HEK293 (cell line): ENCODE measurements around the gene NPAT.
"Not testable (repeated sequence)": the region's sequence is repeated elsewhere in the genome, so short reads cannot be mapped to it uniquely, and the experiment has no call there.

Experiments
- CTCF ChIA-PET: fragments of 350-600 bp; formaldehyde crosslinking; extraction: SDS; loops from one replicate; lab custom pipeline; 2021; ENCODE audit warnings: antibody characterized with exemption; lab: Yijun Ruan, JAX
- POLR2A ChIA-PET: fragments of 300-600 bp; formaldehyde crosslinking; extraction: SDS; loops from one replicate; lab custom pipeline; 2020; ENCODE audit warnings: antibody characterized with exemption, inconsistent platforms; lab: Yijun Ruan, JAX
- H3K27ac ChIP-seq: fragments of 200-500 bp; sonication (Bioruptor generic); 2 replicates; pipeline ENCODE4 v1.5.1; 2014; ENCODE audit warnings: low read depth, low read length, control low read depth, inconsistent platforms; ENCODE audit errors: extremely low read depth
- H3K36me3 ChIP-seq, 2 experiments: fragments of 200-500 bp in 1 of 2; sonication (Bioruptor generic) in 1 of 2; 1 replicate in 1 of 2; 2 replicates in 1 of 2; pipeline ENCODE4 v1.5.1; 2014 to 2017; ENCODE audit warnings: inconsistent platforms in 2 of 2, low read length in 2 of 2; ENCODE audit not compliant: control insufficient read depth in 2 of 2, insufficient read depth in 1 of 2
- H3K4me1 ChIP-seq: fragments of 200-500 bp; sonication (Bioruptor generic); 2 replicates; pipeline ENCODE4 v1.5.1; 2014; ENCODE audit warnings: mild to moderate bottlenecking, low read length, inconsistent platforms; ENCODE audit not compliant: control insufficient read depth, insufficient read depth
- H3K4me3 ChIP-seq: 2 replicates; pipeline ENCODE4 v1.5.1; 2011; ENCODE audit warnings: low read depth, mild to moderate bottlenecking, control low read depth, low read length, moderate library complexity
- H3K9me3 ChIP-seq: fragments of 200-500 bp; sonication (Bioruptor generic); 2 replicates; pipeline ENCODE4 v1.5.1; 2014; ENCODE audit warnings: low read depth, low read length, inconsistent platforms; ENCODE audit not compliant: control insufficient read depth, insufficient read depth
- BCL11A ChIP-seq: fragments of 450-650 bp; formaldehyde crosslinking; IDR thresholded peaks from 2 replicates; pipeline ENCODE4 v1.5.1; 2016; ENCODE audit warnings: low read depth, missing biosample characterization, missing genetic modification characterization
- KLF7 ChIP-seq: fragments of 450-650 bp; formaldehyde crosslinking; IDR thresholded peaks from 2 replicates; pipeline ENCODE4 v1.5.1; 2016; ENCODE audit warnings: missing biosample characterization, missing genetic modification characterization, borderline replicate concordance
- ZNF132 ChIP-seq: fragments of 450-650 bp; formaldehyde crosslinking; IDR thresholded peaks from 2 replicates; pipeline ENCODE4 v1.5.1; 2017; ENCODE audit warnings: missing biosample characterization, missing genetic modification characterization, borderline replicate concordance
- ZNF2 ChIP-seq: fragments of 450-650 bp; formaldehyde crosslinking; IDR thresholded peaks from 2 replicates; pipeline ENCODE4 v1.5.1; 2016; ENCODE audit warnings: missing biosample characterization, missing genetic modification characterization
- ZNF654 ChIP-seq: fragments of 450-650 bp; formaldehyde crosslinking; IDR thresholded peaks from 2 replicates; pipeline ENCODE4 v1.5.1; 2016; ENCODE audit warnings: low read depth, missing biosample characterization, missing genetic modification characterization
- ZNF837 ChIP-seq: fragments of 450-650 bp; formaldehyde crosslinking; IDR thresholded peaks from 2 replicates; pipeline ENCODE4 v1.5.1; 2016; ENCODE audit warnings: missing biosample characterization, missing genetic modification characterization
- ZNF843 ChIP-seq: fragments of 450-650 bp; formaldehyde crosslinking; IDR thresholded peaks from 2 replicates; pipeline ENCODE4 v1.5.1; 2016; ENCODE audit warnings: missing biosample characterization, missing genetic modification characterization
- TF ChIP-seq, protein P1 (sequence below): fragments of 450-650 bp; formaldehyde crosslinking; IDR thresholded peaks from 2 replicates; pipeline ENCODE4 v1.5.1; 2016; ENCODE audit warnings: missing biosample characterization, missing genetic modification characterization
- TF ChIP-seq, protein P2 (sequence below): fragments of 450-650 bp; formaldehyde crosslinking; IDR thresholded peaks from 2 replicates; pipeline ENCODE4 v1.5.1; 2016; ENCODE audit warnings: missing biosample characterization, missing genetic modification characterization
- TF ChIP-seq, protein P3 (sequence below): fragments of 450-650 bp; formaldehyde crosslinking; IDR thresholded peaks from 2 replicates; pipeline ENCODE4 v1.5.1; 2017; ENCODE audit warnings: missing biosample characterization, missing genetic modification characterization
- TF ChIP-seq, protein P4 (sequence below): fragments of 450-650 bp; formaldehyde crosslinking; IDR thresholded peaks from 2 replicates; pipeline ENCODE4 v1.5.1; 2016; ENCODE audit warnings: missing biosample characterization, missing genetic modification characterization
- TF ChIP-seq, protein P5 (sequence below): fragments of 450-650 bp; formaldehyde crosslinking; IDR thresholded peaks from 2 replicates; pipeline ENCODE4 v1.5.1; 2016; ENCODE audit warnings: missing biosample characterization, missing genetic modification characterization

NPAT gene

DNA sequence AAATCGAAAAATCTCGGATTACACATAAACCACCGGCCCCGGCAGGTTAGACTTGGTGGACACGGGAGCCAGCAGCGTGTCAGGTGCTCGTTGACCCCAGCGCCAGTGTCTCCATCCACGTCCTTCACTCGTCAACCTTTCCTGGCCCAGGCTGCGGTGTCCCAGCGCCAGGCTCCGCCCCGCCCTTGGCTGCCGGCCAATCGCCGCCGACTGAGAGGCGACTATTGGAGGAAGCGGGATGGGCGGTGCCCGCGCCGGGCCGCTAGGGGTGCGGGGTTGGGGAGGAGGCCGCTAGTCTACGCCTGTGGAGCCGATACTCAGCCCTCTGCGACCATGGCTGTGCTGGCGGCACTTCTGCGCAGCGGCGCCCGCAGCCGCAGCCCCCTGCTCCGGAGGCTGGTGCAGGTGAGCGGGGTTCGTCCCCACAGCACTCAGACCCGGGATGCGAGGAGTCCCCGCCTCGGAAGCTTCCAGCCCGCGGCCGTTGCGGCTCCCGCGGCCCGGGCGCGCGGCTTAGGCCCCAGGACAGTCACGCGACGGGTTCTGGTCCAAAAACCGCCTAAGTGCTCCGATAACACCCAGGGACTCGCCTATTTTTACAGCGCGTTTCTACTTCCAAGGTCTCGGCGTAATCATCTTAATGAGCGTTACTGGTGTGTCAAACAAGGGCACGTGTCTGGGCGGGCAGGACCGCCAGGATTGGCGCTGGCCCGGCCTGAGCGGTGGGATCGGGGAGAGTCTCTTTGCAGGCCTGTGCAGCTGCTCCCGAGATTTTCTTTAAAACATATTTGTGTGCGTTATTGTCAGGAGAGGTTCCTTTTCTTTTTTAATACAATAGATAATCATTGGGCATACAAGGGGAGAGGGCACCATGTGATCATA is 100.9 kb downstream of the NPAT start, which contains the start of gene ACAT1 (continued):
- TF ChIP-seq BCL11A (peak; percentile 13; the same call in 1 of the 2 replicates), KLF7 (tag by site-specific recombination) (peak; percentile 58; the same call in 1 of the 2 replicates), ZNF132 (tag by site-specific recombination) (no peak), ZNF843 (tag by site-specific recombination) (peak; percentile 50), ZNF2 (peak; percentile 68)
- TF ChIP-seq, protein P1, sequence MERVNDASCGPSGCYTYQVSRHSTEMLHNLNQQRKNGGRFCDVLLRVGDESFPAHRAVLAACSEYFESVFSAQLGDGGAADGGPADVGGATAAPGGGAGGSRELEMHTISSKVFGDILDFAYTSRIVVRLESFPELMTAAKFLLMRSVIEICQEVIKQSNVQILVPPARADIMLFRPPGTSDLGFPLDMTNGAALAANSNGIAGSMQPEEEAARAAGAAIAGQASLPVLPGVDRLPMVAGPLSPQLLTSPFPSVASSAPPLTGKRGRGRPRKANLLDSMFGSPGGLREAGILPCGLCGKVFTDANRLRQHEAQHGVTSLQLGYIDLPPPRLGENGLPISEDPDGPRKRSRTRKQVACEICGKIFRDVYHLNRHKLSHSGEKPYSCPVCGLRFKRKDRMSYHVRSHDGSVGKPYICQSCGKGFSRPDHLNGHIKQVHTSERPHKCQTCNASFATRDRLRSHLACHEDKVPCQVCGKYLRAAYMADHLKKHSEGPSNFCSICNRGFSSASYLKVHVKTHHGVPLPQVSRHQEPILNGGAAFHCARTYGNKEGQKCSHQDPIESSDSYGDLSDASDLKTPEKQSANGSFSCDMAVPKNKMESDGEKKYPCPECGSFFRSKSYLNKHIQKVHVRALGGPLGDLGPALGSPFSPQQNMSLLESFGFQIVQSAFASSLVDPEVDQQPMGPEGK (tag by site-specific recombination): peak; percentile 64
- TF ChIP-seq, protein P2, sequence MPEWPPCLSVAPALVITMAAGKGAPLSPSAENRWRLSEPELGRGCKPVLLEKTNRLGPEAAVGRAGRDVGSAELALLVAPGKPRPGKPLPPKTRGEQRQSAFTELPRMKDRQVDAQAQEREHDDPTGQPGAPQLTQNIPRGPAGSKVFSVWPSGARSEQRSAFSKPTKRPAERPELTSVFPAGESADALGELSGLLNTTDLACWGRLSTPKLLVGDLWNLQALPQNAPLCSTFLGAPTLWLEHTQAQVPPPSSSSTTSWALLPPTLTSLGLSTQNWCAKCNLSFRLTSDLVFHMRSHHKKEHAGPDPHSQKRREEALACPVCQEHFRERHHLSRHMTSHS (tag by site-specific recombination): no peak
- TF ChIP-seq, protein P3, sequence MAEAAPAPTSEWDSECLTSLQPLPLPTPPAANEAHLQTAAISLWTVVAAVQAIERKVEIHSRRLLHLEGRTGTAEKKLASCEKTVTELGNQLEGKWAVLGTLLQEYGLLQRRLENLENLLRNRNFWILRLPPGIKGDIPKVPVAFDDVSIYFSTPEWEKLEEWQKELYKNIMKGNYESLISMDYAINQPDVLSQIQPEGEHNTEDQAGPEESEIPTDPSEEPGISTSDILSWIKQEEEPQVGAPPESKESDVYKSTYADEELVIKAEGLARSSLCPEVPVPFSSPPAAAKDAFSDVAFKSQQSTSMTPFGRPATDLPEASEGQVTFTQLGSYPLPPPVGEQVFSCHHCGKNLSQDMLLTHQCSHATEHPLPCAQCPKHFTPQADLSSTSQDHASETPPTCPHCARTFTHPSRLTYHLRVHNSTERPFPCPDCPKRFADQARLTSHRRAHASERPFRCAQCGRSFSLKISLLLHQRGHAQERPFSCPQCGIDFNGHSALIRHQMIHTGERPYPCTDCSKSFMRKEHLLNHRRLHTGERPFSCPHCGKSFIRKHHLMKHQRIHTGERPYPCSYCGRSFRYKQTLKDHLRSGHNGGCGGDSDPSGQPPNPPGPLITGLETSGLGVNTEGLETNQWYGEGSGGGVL (tag by site-specific recombination): no peak

DNA sequence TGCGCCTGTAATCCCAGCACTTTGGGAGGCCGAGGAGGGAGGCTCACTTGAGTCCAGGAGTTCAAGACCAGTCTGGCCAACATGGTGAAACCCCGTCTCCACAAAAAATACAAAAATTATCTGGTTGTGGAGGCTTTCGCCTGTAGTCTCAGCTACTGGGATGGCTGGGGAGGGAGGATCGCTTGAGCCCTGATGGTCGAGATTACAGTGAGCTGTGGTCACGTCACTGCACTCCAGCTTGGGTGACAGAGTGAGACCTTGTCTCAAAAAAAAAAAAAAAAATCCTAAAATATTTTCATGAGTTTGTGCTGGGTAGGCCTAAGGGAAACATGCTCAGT is 101.5 kb downstream of the NPAT start:
- POLR2A ChIA-PET: interaction anchor here (0.6 to 0.9 kb wide), 2 partner anchors 8 to 530 kb away, joined by 3 to 4 read pairs; no protein-coding TSS in a partner anchor
- H3K9me3 ChIP-seq, H3K36me3 ChIP-seq, H3K4me1 ChIP-seq, H3K27ac ChIP-seq: not testable (repeated sequence)
- CTCF ChIA-PET: interaction anchor here (0.7 to 1.5 kb wide), 2 partner anchors 112 to 535 kb away, joined by 3 to 4 read pairs; no protein-coding TSS in a partner anchor
- H3K4me3 ChIP-seq: peak overlapping the region; percentile 86
- TF ChIP-seq, protein P4, sequence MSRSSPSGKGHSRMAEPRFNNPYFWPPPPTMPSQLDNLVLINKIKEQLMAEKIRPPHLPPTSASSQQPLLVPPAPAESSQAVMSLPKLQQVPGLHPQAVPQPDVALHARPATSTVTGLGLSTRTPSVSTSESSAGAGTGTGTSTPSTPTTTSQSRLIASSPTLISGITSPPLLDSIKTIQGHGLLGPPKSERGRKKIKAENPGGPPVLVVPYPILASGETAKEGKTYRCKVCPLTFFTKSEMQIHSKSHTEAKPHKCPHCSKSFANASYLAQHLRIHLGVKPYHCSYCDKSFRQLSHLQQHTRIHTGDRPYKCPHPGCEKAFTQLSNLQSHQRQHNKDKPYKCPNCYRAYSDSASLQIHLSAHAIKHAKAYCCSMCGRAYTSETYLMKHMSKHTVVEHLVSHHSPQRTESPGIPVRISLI: peak; percentile 61; the same call in 1 of the 2 replicates

DNA sequence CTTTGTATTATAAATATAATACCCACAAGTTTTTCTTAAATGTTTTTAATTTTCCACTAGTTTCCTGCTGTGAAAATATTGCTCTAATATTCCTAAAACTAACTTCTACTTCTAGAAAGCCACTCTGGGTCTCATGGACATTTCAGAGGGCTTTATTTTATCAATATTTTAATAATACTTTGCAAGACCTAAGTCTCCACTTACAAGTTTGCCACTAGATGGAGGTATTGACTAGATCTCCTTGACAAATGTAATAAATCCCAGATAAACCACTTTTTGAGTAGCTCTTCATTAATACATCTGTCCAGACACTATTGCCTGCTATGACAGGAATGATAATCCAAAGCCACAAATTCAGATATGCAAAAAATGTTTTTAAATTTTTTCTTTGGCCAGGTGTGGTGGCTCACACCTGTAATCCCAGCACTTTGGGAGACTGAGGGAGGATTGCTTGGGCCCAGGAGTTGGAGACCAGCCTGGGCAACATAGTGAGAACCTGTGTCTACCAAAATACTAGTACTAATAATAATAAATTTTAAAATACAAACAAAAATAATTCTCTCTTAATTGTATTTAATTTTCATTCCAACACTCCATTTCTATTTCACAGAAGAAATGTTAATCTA is 104.6 kb downstream of the NPAT start:
- Histone ChIP-seq H3K4me3 (no peak overlapping the region), H3K27ac (no peak overlapping the region), H3K36me3 (no peaks in the 10 kb centered on the region), H3K9me3 (no peaks in the 10 kb centered on the region), H3K4me1 (no peaks in the 10 kb centered on the region)
- ChIA-PET CTCF (interaction anchor here (0.6 to 2.5 kb wide), 16 partner anchors 9 to 870 kb away, joined by 3 to 9 read pairs (median 4); partner anchors contain the start of gene NPAT), POLR2A (interaction anchor here (0.7 kb wide), 1 partner anchor 105 kb away, joined by 3 read pairs; the partner anchor contains the start of genes ATM and NPAT)
- TF ChIP-seq, protein P5, sequence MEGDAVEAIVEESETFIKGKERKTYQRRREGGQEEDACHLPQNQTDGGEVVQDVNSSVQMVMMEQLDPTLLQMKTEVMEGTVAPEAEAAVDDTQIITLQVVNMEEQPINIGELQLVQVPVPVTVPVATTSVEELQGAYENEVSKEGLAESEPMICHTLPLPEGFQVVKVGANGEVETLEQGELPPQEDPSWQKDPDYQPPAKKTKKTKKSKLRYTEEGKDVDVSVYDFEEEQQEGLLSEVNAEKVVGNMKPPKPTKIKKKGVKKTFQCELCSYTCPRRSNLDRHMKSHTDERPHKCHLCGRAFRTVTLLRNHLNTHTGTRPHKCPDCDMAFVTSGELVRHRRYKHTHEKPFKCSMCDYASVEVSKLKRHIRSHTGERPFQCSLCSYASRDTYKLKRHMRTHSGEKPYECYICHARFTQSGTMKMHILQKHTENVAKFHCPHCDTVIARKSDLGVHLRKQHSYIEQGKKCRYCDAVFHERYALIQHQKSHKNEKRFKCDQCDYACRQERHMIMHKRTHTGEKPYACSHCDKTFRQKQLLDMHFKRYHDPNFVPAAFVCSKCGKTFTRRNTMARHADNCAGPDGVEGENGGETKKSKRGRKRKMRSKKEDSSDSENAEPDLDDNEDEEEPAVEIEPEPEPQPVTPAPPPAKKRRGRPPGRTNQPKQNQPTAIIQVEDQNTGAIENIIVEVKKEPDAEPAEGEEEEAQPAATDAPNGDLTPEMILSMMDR (tag by site-specific recombination): 0 out of 2 replicates have a peak, but pooled peaks have one; percentile 15
- TF ChIP-seq ZNF837 (tag by site-specific recombination): no peak
- peak; percentile 67 for TF ChIP-seq ZNF654 (tag by site-specific recombination)
